A549 (cell line): Measurements from ENCODE around the gene PLEKHA1.

ENCODE experiments used
- CHD2 ChIP-seq: fragments of 150-350 bp; IDR thresholded peaks from 2 replicates; pipeline ENCODE4 v1.6.1; 2014; ENCODE audit warnings: low read length; ENCODE audit not compliant: partially characterized antibody
- JUN ChIP-seq, 2 experiments: fragments of >200 bp; sonication (Bioruptor Twin); formaldehyde crosslinking; IDR thresholded peaks; 2 replicates in 1 of 2; 3 replicates in 1 of 2; pipeline ENCODE4 v1.6.1; 2016 to 2017
- TF ChIP-seq, protein P1 (sequence below): fragments of >200 bp; sonication (Bioruptor Twin); formaldehyde crosslinking; IDR thresholded peaks from 3 replicates; pipeline ENCODE4 v1.5.1; 2016
- TF ChIP-seq, protein P2 (sequence below): fragments of 450-650 bp; IDR thresholded peaks from 2 replicates; pipeline ENCODE4 v1.6.1; 2014; ENCODE audit warnings: antibody characterized with exemption

DNA sequence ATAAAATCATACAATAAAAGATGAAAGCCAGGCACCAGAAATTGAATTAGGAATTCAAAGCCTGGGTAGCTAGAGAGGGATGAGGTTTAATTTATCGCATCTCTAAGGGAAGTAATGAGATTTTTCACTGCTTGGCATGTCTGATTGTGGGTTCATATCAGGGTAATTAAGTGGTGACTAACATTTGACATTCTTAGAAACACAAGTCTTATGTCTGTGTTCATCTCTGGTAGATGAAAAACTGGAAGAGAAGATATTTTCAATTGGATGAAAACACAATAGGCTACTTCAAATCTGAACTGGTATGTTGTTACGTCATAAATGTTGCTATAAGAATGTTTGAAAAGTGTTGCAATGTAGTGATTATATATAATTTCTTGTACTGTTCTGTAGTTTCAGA lies 43.2 kb downstream of the PLEKHA1 start:
- TF ChIP-seq JUN (IDR thresholded peaks at IDR 0.05) (no peak), CHD2 (no peak)
- TF ChIP-seq, protein P1, sequence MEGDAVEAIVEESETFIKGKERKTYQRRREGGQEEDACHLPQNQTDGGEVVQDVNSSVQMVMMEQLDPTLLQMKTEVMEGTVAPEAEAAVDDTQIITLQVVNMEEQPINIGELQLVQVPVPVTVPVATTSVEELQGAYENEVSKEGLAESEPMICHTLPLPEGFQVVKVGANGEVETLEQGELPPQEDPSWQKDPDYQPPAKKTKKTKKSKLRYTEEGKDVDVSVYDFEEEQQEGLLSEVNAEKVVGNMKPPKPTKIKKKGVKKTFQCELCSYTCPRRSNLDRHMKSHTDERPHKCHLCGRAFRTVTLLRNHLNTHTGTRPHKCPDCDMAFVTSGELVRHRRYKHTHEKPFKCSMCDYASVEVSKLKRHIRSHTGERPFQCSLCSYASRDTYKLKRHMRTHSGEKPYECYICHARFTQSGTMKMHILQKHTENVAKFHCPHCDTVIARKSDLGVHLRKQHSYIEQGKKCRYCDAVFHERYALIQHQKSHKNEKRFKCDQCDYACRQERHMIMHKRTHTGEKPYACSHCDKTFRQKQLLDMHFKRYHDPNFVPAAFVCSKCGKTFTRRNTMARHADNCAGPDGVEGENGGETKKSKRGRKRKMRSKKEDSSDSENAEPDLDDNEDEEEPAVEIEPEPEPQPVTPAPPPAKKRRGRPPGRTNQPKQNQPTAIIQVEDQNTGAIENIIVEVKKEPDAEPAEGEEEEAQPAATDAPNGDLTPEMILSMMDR = no peak
- TF ChIP-seq, protein P2, sequence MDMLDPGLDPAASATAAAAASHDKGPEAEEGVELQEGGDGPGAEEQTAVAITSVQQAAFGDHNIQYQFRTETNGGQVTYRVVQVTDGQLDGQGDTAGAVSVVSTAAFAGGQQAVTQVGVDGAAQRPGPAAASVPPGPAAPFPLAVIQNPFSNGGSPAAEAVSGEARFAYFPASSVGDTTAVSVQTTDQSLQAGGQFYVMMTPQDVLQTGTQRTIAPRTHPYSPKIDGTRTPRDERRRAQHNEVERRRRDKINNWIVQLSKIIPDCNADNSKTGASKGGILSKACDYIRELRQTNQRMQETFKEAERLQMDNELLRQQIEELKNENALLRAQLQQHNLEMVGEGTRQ = no peak
